Measurements from ENCODE around the gene GRID2. TPM values are rescaled to one million over a fixed set of nuclear protein-coding genes. Genes with fewer than 3 reads are reported as not detected.
"Not testable (repeated sequence)": the region's sequence is repeated elsewhere in the genome, so short reads cannot be mapped to it uniquely, and the experiment has no call there.

The GRID2 gene
- total RNA-seq, 1 experiment from 2014 or later = not detected

DNA sequence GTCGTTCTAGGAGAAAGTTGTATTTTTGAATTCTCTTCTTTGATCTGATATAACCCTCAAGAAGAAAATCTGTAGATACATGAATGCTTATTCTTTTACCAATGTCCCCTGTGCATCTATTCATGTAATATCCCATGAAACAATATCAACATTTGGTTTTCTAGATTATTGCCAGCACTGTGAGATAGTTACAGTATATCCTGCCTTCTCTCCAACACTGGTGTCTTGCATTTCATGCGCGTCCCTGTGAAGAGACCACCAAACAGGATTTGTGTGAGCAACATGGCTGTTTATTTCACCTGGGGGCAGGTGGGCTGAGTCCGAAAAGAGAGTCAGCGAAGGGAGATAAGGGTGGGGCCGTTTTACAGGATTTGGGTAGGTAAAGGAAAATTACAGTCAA is 135.0 kb downstream of the GRID2 start:
- not testable (repeated sequence) for DNase-seq (ENCODE audit: low read depth)

DNA sequence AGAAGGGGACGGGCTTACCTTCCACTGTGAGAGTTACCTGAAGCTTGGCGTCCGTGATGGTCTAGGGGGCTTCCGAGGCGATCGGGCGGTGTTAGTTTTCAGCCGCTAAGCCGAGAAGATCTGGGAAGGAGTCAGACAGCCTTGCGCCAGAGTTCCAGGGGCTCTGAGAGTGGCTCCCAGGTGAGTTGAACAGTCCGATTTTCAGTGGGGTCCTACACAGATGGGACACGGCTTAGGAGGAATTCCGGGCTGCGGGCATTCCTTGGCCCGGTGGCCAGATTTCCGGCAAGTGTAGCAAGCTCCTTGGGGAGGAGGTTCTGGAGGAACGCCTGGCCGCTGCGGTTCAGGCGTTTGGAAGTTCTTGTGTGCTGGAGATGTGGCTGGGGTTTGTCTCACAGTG is 138.4 kb downstream of the GRID2 start:
- DNase-seq (ENCODE audit: low read depth) = not testable (repeated sequence)

DNA sequence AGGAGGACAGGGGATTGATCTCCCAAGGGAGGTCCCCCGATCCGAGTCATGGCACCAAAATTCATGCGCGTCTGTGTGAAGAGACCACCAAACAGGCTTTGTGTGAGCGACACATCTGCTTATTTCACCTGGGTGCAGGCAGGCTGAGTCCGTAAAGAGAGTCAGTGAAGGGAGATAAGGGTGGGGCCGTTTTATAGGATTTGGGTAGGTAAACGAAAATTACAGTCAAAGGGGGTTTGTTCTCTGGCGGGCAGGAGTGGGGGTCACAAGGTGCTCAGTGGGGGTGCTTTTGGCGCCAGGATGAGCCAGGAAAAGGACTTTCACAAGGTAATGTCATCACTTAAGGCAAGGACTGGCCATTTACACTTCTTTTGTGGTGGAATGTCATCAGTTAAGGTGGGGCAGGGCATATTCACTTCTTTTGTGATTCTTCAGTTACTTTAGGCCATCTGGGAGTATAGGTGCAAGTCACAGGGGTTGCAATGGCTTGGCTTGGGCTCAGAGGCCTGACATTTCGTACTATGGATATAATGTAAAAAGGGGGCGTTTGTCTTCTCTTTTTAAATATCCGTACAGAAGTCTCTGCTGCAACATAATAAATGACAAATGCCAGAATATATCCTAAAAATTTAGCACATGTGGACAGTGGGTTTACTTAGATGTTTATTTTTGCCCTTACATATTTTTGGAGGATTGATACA is 140.5 kb downstream of the GRID2 start:
- not testable (repeated sequence) for DNase-seq (ENCODE audit: low read depth)

GRCh38 chr4:92445127-92445526 is 141.4 kb downstream of the GRID2 start:
- DNase-seq (ENCODE audit: low read depth) = no peak

DNA sequence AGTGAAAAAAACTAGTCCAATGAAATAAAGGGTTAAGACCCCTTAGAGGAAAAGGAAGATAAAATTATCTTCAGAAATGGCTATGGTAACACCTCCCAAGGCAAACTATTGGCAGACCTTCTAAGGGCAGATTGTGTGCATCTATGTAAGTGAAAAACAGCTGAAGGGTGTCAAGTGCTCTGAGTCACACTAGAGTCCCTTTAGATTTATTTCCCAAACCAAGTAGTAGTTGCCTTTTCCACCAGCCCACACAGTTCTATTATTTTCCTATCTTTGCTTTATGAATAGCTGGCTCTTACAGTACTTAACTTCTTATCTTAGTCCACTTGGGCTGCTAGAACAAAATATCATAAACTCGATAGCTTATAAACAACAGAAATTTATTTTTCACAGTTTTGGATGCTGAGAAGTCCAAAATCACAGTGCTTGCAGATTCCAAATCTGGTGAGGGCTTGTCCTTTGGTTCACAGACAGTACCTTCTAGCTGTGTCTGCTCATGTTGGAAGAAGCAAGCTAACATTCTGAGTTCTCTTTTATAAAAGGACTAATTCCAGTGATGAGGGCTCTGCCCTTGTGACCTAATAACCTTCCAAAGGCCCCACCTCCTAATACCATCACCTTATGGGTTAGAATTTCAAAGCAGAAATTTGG is 143.6 kb downstream of the GRID2 start:
- DNase-seq (ENCODE audit: low read depth) = no peak

DNA sequence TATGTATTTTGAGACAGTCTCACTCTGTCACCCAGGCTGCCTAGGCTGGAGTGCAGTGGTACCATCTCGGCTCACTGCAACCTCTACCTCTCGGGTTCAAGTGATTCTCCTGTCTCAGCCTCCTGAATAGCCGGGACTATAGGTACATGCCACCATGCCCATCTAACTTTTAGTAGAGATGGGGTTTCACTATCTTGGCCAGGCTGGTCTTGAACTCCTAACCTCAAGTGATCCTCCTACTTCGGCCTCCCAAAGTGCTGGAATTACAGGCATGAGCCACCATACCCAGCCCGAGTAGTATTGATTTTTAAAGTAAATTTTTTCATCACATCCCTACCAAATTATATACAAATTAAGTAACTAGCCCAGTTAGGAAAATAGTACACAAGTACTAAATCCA is 144.4 kb downstream of the GRID2 start:
- not testable (repeated sequence) for DNase-seq (ENCODE audit: low read depth)

DNA sequence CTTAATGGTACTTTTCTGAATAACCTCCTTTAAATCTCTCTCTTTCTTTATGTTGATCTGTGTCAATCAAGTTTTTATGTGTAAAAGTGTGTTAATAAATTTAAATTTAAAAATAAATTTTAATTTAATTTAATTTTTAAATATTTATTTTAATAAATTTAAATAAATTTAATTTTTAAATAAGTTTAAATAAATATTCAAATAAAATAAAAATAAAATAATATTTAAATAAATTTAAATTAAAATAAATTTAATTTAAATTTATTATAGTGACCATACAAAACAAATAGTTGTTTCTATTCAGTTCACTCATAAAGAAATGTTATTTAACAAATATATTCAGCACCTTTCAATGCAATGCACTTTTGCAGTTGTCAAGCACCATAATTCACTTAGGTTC is 146.9 kb downstream of the GRID2 start:
- DNase-seq (ENCODE audit: low read depth) = no peak

GRCh38 chr4:92451782-92452181 is 148.0 kb downstream of the GRID2 start:
- DNase-seq (ENCODE audit: low read depth) = no peak

GRCh38 chr4:92452383-92452782 is 148.6 kb downstream of the GRID2 start:
- not testable (repeated sequence) for DNase-seq (ENCODE audit: low read depth)

DNA sequence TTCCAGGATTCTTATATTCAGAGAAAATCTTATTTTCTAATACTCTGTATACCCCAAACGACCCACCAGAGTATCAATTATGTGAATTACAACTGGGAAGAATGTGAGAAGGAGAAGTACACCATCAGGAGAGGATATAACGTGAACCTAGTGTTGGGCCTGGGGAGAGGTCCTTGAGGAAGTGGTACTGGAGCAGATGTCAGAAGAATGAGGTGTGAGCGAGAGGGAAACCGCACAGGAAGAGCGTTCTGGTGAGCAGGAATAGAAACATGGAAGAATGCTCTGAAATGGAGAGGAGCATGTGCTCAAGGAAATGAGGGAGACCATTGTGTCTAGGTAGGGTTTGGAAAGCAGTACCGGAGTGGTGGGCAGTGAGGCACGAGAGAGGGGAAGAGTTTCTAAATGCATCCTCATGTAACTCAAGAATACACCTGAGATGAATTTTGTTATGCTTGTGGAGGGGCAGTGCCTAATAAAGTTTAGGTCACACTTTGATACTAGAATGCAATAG is 151.6 kb downstream of the GRID2 start:
- no peak for DNase-seq (ENCODE audit: low read depth)

GRCh38 chr4:92455951-92456350 is 152.2 kb downstream of the GRID2 start:
- peak; percentile 0 for DNase-seq (ENCODE audit: low read depth)

GRCh38 chr4:92461732-92462131 is 158.0 kb downstream of the GRID2 start:
- no peak for DNase-seq (ENCODE audit: low read depth)

GRCh38 chr4:92477298-92477697 is 173.5 kb downstream of the GRID2 start:
- no peak for DNase-seq (ENCODE audit: low read depth)

DNA sequence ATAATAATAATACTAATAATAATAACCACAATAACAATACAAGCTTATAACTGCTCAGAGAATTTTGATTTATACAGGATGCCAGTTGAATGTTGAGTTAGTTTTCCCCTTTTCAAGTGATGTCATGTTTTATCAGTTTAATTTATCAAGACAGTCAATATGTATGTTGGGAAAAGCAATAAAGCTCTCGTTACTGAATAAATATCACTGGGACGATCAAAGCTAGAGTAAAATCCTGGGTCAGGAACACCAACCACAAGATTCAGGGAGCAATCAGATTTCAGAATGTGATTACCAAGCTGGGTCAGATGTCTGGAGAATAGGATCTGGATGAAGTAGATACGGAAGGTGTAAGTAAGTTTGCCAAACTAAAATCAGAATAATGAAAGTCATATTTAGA is 179.6 kb downstream of the GRID2 start:
- no peak for DNase-seq (ENCODE audit: low read depth)

DNA sequence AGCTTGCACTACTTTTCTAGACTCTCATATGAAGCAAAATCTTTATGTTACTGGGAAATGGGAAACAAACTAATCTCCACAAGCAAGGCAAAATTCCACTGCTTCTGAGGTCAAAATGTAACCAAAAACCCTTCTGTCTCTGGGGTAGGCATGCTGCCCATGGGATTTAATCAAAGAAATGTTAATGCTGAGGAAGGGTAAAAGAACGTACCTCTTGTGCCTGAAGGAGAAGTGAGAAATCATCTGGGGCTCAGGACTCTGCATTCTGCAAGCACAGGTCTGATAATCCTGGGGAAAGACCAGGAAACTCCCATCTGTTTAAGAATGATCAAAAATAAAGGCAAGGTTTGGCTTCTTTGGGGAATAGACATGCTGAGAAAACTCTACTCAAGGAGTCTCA is 184.7 kb downstream of the GRID2 start:
- DNase-seq (ENCODE audit: low read depth) = no peak

GRCh38 chr4:92497141-92497540 is 193.4 kb downstream of the GRID2 start:
- no peak for DNase-seq (ENCODE audit: low read depth)

DNA sequence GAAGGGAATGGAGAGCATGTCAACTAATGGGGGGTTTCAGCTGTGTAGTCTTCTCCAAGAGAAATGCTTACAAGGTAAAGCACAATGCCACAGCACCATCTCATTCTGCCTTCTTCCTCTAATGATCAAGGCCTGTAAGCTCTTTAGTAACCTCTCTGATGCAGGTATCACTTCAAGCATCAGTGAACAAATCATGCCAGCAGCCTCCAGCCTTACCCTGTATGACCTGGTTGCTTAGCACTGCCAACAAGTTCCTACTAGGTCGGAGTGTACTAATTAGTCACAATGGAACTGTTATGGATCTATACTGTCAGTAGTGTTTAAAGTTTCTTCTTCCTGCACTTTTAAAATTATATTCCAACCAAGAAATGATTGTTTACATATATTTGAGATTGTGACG is 197.7 kb downstream of the GRID2 start:
- no peak for DNase-seq (ENCODE audit: low read depth)

DNA sequence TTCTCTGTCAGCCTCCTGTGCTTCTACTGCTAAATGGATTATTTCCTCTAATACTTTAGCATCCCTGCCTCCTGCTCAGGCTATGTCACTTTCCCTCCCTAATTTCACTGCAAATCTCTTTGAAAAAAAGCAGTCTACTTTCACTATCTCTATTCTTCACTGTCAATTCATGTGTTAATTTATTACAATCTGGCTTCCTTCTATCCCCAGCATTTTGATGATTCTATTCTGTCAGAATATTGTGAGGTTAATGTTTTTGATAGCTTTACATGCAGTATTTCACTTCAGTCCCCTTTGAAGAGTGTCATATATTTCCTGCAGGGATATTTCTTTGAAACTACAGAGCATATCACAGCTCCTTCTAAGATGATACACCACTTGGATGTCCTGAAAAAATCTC is 203.2 kb downstream of the GRID2 start:
- no peak for DNase-seq (ENCODE audit: low read depth)

DNA sequence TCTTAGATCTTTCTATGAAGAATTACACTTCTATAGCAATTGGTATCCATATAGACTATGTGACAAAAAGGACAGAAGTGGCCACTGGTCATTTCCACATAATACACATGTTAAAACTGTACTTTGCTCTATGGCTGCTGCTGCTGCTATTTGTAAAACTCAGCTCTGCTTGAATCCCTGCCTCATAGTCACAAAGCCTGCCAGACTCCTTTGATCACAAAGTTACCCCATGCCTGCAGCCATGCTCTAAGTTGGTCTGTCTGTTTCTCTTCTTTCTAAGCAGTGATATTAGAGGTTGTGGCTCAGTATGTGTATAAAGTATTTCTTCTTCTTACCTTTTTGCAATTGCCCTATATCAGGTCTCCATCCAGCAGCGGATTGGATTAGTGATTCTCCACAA is 210.9 kb downstream of the GRID2 start:
- no peak for DNase-seq (ENCODE audit: low read depth)

DNA sequence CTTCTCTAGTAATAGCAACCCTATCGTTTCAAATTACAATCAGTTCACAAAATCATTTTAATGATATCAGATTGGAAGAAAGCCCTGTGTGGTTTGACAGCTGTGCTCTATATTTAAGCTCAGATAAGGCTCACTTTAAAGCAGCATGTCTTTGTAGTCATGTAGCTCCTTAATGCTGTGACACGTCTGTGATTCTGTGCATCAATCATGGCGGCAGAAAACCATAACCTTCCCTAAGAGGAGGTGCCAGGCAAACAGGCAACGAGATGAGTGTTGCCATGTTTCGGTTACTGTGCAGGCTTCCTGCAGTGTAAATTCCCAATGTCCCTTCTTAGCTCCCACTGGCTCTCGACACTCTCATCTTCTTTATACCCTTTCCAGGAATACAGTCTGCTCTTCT is 212.7 kb downstream of the GRID2 start:
- no peak for DNase-seq (ENCODE audit: low read depth)

- DNase-seq (ENCODE audit: low read depth) = no peak
Measured at GRCh38 chr4:92519727-92520126, 216.0 kb downstream of the GRID2 start.

DNA sequence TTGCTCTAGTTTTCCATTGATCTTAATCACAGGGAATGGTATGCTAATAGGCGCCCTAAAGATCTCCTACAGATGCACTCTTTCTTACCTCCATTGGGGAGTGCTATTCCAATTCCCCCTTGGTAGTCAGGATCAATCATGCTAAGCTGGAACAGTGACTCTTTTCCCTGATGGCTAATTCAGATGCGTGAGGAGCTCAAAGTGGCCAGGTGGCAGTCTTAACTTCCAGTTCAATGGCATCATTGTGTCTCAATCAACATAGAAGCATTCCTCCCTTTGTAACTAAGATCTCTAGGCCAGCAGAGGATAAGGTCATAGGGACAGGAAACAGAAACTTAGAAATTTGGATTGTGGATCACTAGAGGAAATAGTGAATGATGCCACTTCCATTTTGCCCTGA is 216.8 kb downstream of the GRID2 start:
- DNase-seq (ENCODE audit: low read depth) = no peak

- DNase-seq (ENCODE audit: low read depth) = no peak
Measured at GRCh38 chr4:92521941-92522340, 218.2 kb downstream of the GRID2 start.

Data from LHCN-M2 (cell line).